Measurements from ENCODE around the gene RPL12.

DNA sequence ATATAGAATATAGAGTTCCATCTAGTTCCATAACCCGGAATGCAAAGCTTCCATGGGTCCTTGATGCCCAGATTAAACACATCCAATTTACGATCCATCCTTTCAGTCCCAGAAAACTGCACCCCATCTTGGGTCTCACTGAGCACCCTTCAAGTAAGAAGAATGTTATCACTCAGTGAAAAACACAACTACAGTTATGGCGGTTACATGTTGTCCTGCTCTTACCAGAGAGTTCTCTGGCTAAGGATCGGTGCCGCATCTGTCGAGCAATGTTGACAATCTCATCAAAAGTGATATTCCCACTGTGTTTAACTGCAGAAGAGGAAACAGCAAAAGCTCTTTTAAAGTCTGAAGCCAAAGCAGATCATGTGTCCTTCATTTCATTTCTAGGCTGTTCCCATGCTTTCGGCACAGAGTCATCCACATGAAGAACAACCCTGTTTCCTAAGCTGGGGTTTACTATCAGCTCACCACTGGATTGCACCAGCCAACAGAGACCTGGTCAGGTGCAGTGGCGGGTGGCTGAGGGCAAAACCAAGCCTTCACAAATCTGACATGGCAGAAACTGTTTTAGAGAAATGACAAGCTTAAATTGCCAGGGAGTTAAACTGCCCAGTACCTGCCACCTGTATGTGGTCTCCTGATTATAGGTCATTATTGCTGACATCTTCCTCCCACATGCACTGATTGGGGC lies 2.9 kb downstream of the RPL12 start:
- TF ChIP-seq NR3C1 (IDR thresholded peaks at IDR 0.05), result no peak
- no peak for TF ChIP-seq EHF (CRISPR knock-in tag; IDR thresholded peaks at IDR 0.05)
- no peak for TF ChIP-seq RAD21 (conservative IDR thresholded peaks at IDR 0.05 in 1 of 2, IDR thresholded peaks at IDR 0.05 in 1 of 2)
- TF ChIP-seq CTCF (IDR thresholded peaks at IDR 0.05), result no peak
- TF ChIP-seq POLR2A (IDR thresholded peaks at IDR 0.05; ENCODE audit: low read length), result no peak
- no peak for TF ChIP-seq CEBPB (IDR thresholded peaks at IDR 0.05)
- TF ChIP-seq, protein P1, sequence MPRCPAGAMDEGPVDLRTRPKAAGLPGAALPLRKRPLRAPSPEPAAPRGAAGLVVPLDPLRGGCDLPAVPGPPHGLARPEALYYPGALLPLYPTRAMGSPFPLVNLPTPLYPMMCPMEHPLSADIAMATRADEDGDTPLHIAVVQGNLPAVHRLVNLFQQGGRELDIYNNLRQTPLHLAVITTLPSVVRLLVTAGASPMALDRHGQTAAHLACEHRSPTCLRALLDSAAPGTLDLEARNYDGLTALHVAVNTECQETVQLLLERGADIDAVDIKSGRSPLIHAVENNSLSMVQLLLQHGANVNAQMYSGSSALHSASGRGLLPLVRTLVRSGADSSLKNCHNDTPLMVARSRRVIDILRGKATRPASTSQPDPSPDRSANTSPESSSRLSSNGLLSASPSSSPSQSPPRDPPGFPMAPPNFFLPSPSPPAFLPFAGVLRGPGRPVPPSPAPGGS (IDR thresholded peaks at IDR 0.05), result no peak
- TF ChIP-seq BHLHE40 (IDR thresholded peaks at IDR 0.05; ENCODE audit: low read depth, low read length), result no peak
- no peak for TF ChIP-seq USF2 (IDR thresholded peaks at IDR 0.05)
- TF ChIP-seq ZSCAN20 (CRISPR knock-in tag; IDR thresholded peaks at IDR 0.05), result no peak
- TF ChIP-seq MAX (IDR thresholded peaks at IDR 0.05), result no peak
- no peak for TF ChIP-seq JUNB (IDR thresholded peaks at IDR 0.05)

Data from A549 (cell line).